Spleen (tissue), 7 donors: ENCODE data around the gene TTC14.

Experiments
- POLR2A ChIP-seq, 3 donors: fragments of 450-650 bp; IDR thresholded peaks; one replicate each; pipeline ENCODE4 v1.5.1; 2017; ENCODE audit warnings: antibody characterized with exemption in 3 of 3, mild to moderate bottlenecking in 1 of 3
- POLR2AphosphoS5 ChIP-seq, 3 donors: sonication (generic); formaldehyde crosslinking; IDR thresholded peaks; one replicate each; pipeline ENCODE4 v1.5.1; 2017; ENCODE audit warnings: antibody characterized with exemption in 3 of 3
- TF ChIP-seq, protein P1 (sequence below), 11 experiments: fragments of 200-600 bp in 7 of 11; fragments of 450-650 bp in 4 of 11; sonication (generic) in 4 of 11; IDR thresholded peaks in 8 of 11; conservative IDR thresholded peaks in 3 of 11; 1 replicate in 7 of 11; 2 replicates in 4 of 11; pipeline versions ENCODE4 v1.4.0 to v1.8.0; 2016 to 2021; ENCODE audit warnings: antibody characterized with exemption in 11 of 11, inconsistent platforms in 4 of 11, mild to moderate bottlenecking in 1 of 11
- donor health status: DM: no; HTN: no; CAD: no; lungs with moderate emphysema.
- donor health status: DM: no; HTN: no; CAD: no.
- donor health status: DM: no; HTN: no; CAD: no.

DNA sequence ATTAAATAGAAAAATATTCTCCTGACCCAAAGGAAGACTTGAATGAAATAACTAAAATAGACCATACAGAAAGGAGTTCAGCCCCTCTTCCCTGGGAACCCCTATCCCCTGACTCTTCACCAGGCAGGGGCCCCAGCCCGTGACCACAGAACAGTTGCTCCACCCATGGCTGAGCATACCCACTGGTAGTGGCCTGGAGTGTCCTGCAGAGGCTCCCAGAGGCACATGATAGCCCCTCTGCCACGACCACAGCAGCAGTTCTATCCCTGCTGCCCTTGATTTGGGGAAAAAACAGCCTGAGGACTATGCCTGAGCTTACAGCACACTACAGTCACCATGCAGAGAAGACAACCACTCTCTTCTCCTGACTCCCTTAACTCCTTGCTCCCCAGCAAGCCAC lies 31.8 kb downstream of the TTC14 start:
- TF ChIP-seq, protein P1, sequence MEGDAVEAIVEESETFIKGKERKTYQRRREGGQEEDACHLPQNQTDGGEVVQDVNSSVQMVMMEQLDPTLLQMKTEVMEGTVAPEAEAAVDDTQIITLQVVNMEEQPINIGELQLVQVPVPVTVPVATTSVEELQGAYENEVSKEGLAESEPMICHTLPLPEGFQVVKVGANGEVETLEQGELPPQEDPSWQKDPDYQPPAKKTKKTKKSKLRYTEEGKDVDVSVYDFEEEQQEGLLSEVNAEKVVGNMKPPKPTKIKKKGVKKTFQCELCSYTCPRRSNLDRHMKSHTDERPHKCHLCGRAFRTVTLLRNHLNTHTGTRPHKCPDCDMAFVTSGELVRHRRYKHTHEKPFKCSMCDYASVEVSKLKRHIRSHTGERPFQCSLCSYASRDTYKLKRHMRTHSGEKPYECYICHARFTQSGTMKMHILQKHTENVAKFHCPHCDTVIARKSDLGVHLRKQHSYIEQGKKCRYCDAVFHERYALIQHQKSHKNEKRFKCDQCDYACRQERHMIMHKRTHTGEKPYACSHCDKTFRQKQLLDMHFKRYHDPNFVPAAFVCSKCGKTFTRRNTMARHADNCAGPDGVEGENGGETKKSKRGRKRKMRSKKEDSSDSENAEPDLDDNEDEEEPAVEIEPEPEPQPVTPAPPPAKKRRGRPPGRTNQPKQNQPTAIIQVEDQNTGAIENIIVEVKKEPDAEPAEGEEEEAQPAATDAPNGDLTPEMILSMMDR (IDR thresholded peaks at IDR 0.05 in 8 of 11, conservative IDR thresholded peaks at IDR 0.05 in 3 of 11) = no peak
- no peak for TF ChIP-seq POLR2A (IDR thresholded peaks at IDR 0.05)
- TF ChIP-seq POLR2AphosphoS5 (IDR thresholded peaks at IDR 0.05) = no peak
